Upper lobe of left lung (tissue), 6 donors: ENCODE data around the gene FIBCD1. TPM values are rescaled to one million over a fixed set of nuclear protein-coding genes. Genes with fewer than 3 reads are reported as not detected.
"Not testable (repeated sequence)": the region's sequence is repeated elsewhere in the genome, so short reads cannot be mapped to it uniquely, and the experiment has no call there.

ENCODE experiments used
- ATAC-seq, 2 donors: fragments of 200-7000 bp; cut with Tn5 transposase; one replicate each; pipeline ENCODE4 v1.9.1; 2022; ENCODE audit warnings: mild to moderate bottlenecking in 2 of 2, moderate library complexity in 2 of 2; ENCODE audit not compliant: low FRiP score in 2 of 2
- DNase-seq, 2 donors: peaks; one replicate each; pipeline ENCODE4 v3.0.0-alpha.2; 2019 to 2020
- H3K27ac ChIP-seq, 4 donors: fragments of 200-600 bp; sonication (generic); one replicate each; pipeline ENCODE4 v1.5.1; 2016 to 2019
- H3K27me3 ChIP-seq, 4 donors: fragments of 200-600 bp; sonication (generic); one replicate each; pipeline ENCODE4 v1.5.1; 2017 to 2019
- H3K36me3 ChIP-seq, 4 donors: fragments of 200-600 bp; sonication (generic); one replicate each; pipeline ENCODE4 v1.5.1; 2016 to 2019
- H3K4me1 ChIP-seq, 4 donors: fragments of 200-600 bp; sonication (generic); one replicate each; pipeline ENCODE4 v1.5.1; 2018 to 2019
- H3K4me3 ChIP-seq, 4 donors: fragments of 200-600 bp; sonication (generic); one replicate each; pipeline ENCODE4 v1.5.1; 2017 to 2019; ENCODE audit warnings: mild to moderate bottlenecking in 2 of 4, moderate library complexity in 1 of 4
- H3K9me3 ChIP-seq, 4 donors: fragments of 200-600 bp; sonication (generic); one replicate each; pipeline ENCODE4 v1.5.1; 2018 to 2019
- EP300 ChIP-seq, 4 donors: sonication (generic); formaldehyde crosslinking; IDR thresholded peaks; one replicate each; pipeline ENCODE4 v1.5.1; 2017; ENCODE audit warnings: antibody characterized with exemption in 4 of 4, control low read depth in 2 of 4
- POLR2A ChIP-seq, 4 donors: fragments of 450-650 bp; IDR thresholded peaks; one replicate each; pipeline ENCODE4 v1.5.1; 2016 to 2017; ENCODE audit warnings: antibody characterized with exemption in 4 of 4, mild to moderate bottlenecking in 2 of 4
- POLR2AphosphoS5 ChIP-seq, 2 donors: sonication (generic); formaldehyde crosslinking; IDR thresholded peaks; one replicate each; pipeline ENCODE4 v1.5.1; 2017; ENCODE audit warnings: antibody characterized with exemption in 2 of 2
- WGBS, 2 donors: methylation state at CpG; one replicate each; pipeline ENCODE4 v1.1.5; 2017 to 2018; 5-methylcytosine and 5-hydroxymethylcytosine counted together
- total RNA-seq, 6 donors: library from RNA; depleted of rRNA in 4 of 6; stranded (reverse); fragments of >200 nt in 4 of 6; gene quantifications; one replicate each; pipeline versions ENCODE4 v1.1.0 to v1.2.1, GENCODE V29; 2016 to 2021
- TF ChIP-seq, protein P1 (sequence below), 6 experiments: fragments of 450-650 bp in 4 of 6; fragments of 200-600 bp in 2 of 6; sonication (generic) in 2 of 6; IDR thresholded peaks; one replicate each; pipeline ENCODE4 v1.5.1; 2016 to 2019; ENCODE audit warnings: antibody characterized with exemption in 6 of 6
- donor health status: DM: no; HTN: no; CAD: no; lungs with moderate emphysema.
- donor health status: DM: no; HTN: yes; CAD: no; lungs with severe emphysema.

Gene FIBCD1
- total RNA-seq, 6 donors from 2014 or later, result 0.30 to 15.8 (median 4.1) TPM

DNA sequence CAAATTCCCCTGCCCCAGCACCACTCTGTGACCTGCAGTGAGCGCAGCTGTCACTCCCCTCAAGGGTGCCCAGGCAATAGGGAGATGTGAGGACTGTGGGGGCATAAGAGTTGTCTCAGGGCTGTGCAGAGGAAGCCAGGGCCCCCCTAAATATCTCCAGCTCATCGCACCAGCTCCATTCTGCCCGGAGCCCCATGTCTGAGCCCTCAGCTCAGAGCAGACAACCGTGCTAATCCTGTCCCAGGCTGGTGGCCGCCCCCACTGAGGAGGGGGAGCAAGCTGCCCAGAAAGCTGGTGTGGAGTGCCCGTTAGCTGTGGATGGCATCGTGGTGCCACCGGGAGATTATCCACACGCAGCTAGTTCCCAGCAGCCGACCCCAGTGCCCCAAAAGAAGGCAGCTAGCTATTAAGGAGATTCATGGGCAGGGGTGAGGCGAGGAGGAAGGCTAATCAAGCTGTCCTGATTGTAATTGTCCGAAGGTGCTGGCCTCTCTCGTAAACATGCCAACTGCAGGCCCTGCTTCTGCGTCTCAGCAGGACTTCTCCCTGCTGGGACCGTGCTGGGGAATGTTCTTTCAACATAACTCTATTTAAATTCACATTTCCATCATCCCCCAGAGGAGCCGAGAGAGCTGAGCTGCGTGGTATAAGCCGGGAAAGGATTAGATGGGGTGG lies 17.0 kb upstream of the FIBCD1 start:
- ATAC-seq (no peak), DNase-seq (no peak)
- 57 to 65% methylated on average over 12 to 18 of the region's 18 CpGs for WGBS, 2 donors
- no peak overlapping the region for H3K27ac ChIP-seq
- no peaks in the 10 kb centered on the region for H3K36me3 ChIP-seq
- H3K4me3 ChIP-seq, result no peak overlapping the region
- TF ChIP-seq, protein P1, sequence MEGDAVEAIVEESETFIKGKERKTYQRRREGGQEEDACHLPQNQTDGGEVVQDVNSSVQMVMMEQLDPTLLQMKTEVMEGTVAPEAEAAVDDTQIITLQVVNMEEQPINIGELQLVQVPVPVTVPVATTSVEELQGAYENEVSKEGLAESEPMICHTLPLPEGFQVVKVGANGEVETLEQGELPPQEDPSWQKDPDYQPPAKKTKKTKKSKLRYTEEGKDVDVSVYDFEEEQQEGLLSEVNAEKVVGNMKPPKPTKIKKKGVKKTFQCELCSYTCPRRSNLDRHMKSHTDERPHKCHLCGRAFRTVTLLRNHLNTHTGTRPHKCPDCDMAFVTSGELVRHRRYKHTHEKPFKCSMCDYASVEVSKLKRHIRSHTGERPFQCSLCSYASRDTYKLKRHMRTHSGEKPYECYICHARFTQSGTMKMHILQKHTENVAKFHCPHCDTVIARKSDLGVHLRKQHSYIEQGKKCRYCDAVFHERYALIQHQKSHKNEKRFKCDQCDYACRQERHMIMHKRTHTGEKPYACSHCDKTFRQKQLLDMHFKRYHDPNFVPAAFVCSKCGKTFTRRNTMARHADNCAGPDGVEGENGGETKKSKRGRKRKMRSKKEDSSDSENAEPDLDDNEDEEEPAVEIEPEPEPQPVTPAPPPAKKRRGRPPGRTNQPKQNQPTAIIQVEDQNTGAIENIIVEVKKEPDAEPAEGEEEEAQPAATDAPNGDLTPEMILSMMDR (IDR thresholded peaks at IDR 0.05), result no peak
- no peak for TF ChIP-seq POLR2A (IDR thresholded peaks at IDR 0.05)
- no peaks in the 10 kb centered on the region for H3K27me3 ChIP-seq
- H3K4me1 ChIP-seq, result no peaks in the 10 kb centered on the region
- H3K9me3 ChIP-seq, result no peaks in the 10 kb centered on the region

- H3K4me3 ChIP-seq, H3K36me3 ChIP-seq, H3K27me3 ChIP-seq, H3K9me3 ChIP-seq, H3K27ac ChIP-seq, H3K4me1 ChIP-seq, DNase-seq: not testable (repeated sequence)
- ATAC-seq, result peak in 1 of 2 donors; percentile 27
- WGBS, 2 donors, result 98 to 100% methylated on average over 2 of the region's 2 CpGs
Observed at GRCh38 chr9:130954925-130955324, 15.9 kb upstream of the FIBCD1 start.

DNA sequence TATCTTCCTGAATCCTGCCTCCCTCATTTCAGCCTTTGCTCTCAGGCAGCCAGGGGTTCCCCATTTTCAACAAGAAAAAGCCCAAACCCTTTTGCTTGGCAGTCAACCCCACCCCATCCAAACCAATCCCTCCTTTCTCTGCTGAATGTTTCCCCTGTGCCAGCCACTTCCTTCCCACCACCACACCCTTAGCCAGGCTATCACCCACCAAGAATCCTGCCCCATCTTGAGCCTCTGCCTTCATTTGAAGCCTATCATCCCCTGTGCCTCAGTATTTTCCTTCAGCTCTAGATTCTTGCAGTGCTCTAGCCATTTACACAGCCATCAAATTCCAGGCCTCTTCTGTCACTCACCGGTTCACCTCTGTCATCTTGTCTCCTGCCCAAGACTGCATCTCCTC lies 15.3 kb upstream of the FIBCD1 start:
- DNase-seq, result no peak
- Histone ChIP-seq H3K4me3 (no peak overlapping the region), H3K9me3 (peaks cover 0 to 3% (median 0%) of the 10 kb centered on the region in 4 donors), H3K27me3 (no peaks in the 10 kb centered on the region), H3K27ac (no peak overlapping the region), H3K4me1 (no peaks in the 10 kb centered on the region), H3K36me3 (no peaks in the 10 kb centered on the region)
- 93 to 100% methylated on average over 1 of the region's 1 CpG for WGBS, 2 donors
- TF ChIP-seq POLR2AphosphoS5 (IDR thresholded peaks at IDR 0.05), result no peak
- no peak for TF ChIP-seq EP300 (IDR thresholded peaks at IDR 0.05)
- ATAC-seq, result no peak

DNA sequence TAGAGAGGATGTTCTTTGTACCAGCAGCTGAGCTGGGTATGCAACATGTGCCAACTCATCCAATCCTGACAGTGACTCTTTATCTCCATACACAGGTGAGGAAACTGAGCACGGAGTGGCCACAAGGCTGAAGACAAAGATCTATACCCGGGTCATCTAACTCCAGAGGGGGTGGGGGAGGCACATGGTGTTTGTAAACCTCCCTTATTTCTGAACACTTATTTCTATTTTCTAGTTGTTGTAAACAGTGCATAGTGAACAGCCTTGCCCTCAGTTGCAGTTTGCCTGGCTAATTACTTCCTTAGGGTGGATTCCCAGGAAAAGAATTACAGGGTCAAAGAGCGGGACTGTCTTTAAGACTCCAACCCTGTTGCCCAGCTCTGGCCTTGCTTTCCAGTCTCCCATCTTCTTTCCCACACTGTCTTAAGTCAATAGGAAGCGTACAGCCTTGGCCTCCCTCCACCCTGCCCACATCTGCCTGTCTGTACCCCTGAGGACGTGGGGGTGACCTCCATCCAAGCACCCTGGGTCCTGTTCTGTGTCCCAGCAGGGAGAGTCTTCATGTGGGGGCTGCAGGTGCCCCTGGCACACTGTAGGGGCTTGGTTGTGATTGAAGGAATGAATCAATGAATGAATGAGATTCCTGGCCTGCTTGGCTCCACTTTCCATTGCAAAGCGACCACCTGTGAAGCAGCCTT lies 13.2 kb upstream of the FIBCD1 start:
- no peak for DNase-seq
- WGBS, 2 donors, result 63 to 69% methylated on average over 5 to 6 of the region's 6 CpGs
- Histone ChIP-seq H3K4me3 (no peak overlapping the region), H3K27ac (no peak overlapping the region), H3K9me3 (peaks cover 0 to 3% (median 0%) of the 10 kb centered on the region in 4 donors), H3K27me3 (no peaks in the 10 kb centered on the region), H3K36me3 (no peaks in the 10 kb centered on the region), H3K4me1 (no peaks in the 10 kb centered on the region)
- no peak for TF ChIP-seq POLR2A (IDR thresholded peaks at IDR 0.05)
- no peak for TF ChIP-seq EP300 (IDR thresholded peaks at IDR 0.05)
- no peak for TF ChIP-seq POLR2AphosphoS5 (IDR thresholded peaks at IDR 0.05)
- TF ChIP-seq, protein P1 (IDR thresholded peaks at IDR 0.05), result no peak
- no peak for ATAC-seq

DNA sequence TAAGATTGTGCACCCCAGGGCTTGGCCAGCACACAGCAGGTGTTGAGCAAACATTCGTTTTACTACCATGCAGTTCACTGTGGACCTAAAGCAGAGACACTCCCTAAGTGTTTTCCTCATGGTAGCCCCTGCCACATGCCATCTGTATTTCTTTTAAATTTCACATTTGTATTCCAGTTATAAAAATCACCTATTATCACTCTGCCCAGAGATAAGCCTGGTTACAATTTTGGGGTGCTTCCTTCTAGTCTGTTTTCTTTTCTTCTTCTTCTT lies 10.9 kb upstream of the FIBCD1 start:
- no peak for DNase-seq
- no peaks in the 10 kb centered on the region for H3K27me3 ChIP-seq
- TF ChIP-seq, protein P1 (IDR thresholded peaks at IDR 0.05), result no peak
- no peak for TF ChIP-seq POLR2A (IDR thresholded peaks at IDR 0.05)
- no peak for TF ChIP-seq POLR2AphosphoS5 (IDR thresholded peaks at IDR 0.05)
- TF ChIP-seq EP300 (IDR thresholded peaks at IDR 0.05), result no peak
- no peak overlapping the region for H3K27ac ChIP-seq
- WGBS, 2 donors, result 83 to 88% methylated on average over 1 of the region's 1 CpG
- ATAC-seq, result no peak
- H3K9me3 ChIP-seq, result peaks cover 0 to 3% (median 0%) of the 10 kb centered on the region in 4 donors
- H3K36me3 ChIP-seq, result no peaks in the 10 kb centered on the region
- no peaks in the 10 kb centered on the region for H3K4me1 ChIP-seq
- no peak overlapping the region for H3K4me3 ChIP-seq
